Measurements from ENCODE around the gene PLVAP. TPM values are rescaled to one million over a fixed set of nuclear protein-coding genes. Genes with fewer than 3 reads are reported as not detected.

The PLVAP gene
- total and polyA plus RNA-seq, 2 experiments from 2014 or later, result not detected

GRCh38 chr19:17306285-17306714 lies 70.8 kb downstream of the PLVAP start (continued):
- no peak for TF ChIP-seq ZNF462 (CRISPR knock-in tag; IDR thresholded peaks at IDR 0.05)
- no peak for TF ChIP-seq EZH2phosphoT487 (IDR thresholded peaks at IDR 0.05; ENCODE audit: unreplicated experiment)
- TF ChIP-seq ZNF114 (CRISPR knock-in tag; IDR thresholded peaks at IDR 0.05), result no peak
- TF ChIP-seq STAT1 (IDR thresholded peaks at IDR 0.05; ENCODE audit: unreplicated experiment), result no peak
- TF ChIP-seq JUNB (IDR thresholded peaks at IDR 0.05; ENCODE audit: unreplicated experiment), result no peak
- no peak for TF ChIP-seq CTCF (conservative IDR thresholded peaks at IDR 0.05; ENCODE audit: low read depth in 2 of 2)
- no peak for TF ChIP-seq ETS1 (IDR thresholded peaks at IDR 0.05)
